A549 treated with CpdA at 1 μM for 4 hours (cell line): ENCODE measurements around the gene KCNA2. TPM values are rescaled to one million over a fixed set of nuclear protein-coding genes. Genes with fewer than 3 reads are reported as not detected.

Experiments
- total RNA-seq: library from RNA; stranded (reverse); fragments of 200-300 nt; extraction: Qiagen RNA extraction; gene quantifications from 5 replicates; pipeline ENCODE4 v1.2.3, GENCODE V29; 2022; ENCODE audit warnings: low read depth

The KCNA2 gene
- total RNA-seq, result 0.01 to 0.05 TPM (median 0.03 TPM) in 3 of 5 replicates, not detected in the others

GRCh38 chr1:110605901-110606656, at the start of gene KCNA2:
TSS of gene KCNA2 (minus strand) at chr1:110606358. CDS start at chr1:110604782, 1,576 bp downstream.

Other genes with a start within 250 kb of the KCNA2 start
- 26.5 to 40.2 TPM (median 37.4 TPM) in 5 replicates for gene SLC16A4, start 215.3 kb downstream of the KCNA2 start, total RNA-seq
- 173 to 192 TPM (median 187 TPM) in 5 replicates for gene LAMTOR5, start 198.7 kb downstream of the KCNA2 start, total RNA-seq
- not detected in 5 replicates for gene PROK1, start 155.2 kb downstream of the KCNA2 start, total RNA-seq
- not detected in 5 replicates for gene KCNA10, start 87.2 kb downstream of the KCNA2 start, total RNA-seq
- not detected in 5 replicates for gene KCNA3, start 68.6 kb upstream of the KCNA2 start, total RNA-seq